ENCODE measurements around the gene DUS1L. TPM values are rescaled to one million over a fixed set of nuclear protein-coding genes. Genes with fewer than 3 reads are reported as not detected.

Gene DUS1L
- total RNA-seq, 1 donor from 2014 or later = 35.6 TPM

DNA sequence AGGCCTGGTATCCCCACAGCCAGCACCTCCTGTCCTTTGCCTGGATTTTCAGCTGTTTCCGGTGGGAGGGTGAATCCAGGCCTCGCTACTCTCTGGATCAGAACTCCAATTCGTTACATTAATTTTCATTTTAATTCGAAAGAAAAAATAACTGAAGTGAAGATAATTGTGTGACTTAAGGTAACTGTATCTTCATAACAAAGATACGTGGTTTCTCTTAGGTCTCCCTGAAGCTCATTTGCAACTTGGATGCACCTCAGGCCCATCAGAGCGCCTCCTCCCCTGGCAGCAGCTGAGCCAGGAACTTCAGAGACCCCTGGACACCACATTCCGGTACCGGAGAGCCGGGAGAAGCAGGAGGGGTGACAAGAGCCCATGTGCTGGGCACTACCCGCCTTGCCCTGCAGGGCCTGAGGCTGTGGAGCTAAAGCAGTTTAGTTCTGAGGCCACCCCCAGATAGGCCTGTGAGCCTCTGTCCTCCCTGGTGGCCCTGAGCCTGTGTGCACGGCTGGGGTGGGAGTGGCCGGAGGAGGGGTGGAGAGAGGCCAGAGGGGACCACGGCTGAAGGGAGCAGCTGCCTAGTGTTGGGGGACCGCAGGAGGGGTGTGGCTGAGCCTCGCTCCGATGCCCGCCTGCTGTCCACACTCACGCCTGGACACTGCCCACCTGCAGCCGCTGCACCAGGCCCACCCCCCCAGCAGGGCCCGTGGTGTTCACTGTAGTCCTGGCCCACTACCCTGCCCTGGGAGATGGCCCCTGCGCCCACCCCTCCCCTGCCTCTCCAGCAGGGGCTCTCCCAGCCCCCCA is 11.4 kb upstream of the DUS1L start:
- DNase-seq (ENCODE audit: low read depth in 2 of 2) = no peak

DNA sequence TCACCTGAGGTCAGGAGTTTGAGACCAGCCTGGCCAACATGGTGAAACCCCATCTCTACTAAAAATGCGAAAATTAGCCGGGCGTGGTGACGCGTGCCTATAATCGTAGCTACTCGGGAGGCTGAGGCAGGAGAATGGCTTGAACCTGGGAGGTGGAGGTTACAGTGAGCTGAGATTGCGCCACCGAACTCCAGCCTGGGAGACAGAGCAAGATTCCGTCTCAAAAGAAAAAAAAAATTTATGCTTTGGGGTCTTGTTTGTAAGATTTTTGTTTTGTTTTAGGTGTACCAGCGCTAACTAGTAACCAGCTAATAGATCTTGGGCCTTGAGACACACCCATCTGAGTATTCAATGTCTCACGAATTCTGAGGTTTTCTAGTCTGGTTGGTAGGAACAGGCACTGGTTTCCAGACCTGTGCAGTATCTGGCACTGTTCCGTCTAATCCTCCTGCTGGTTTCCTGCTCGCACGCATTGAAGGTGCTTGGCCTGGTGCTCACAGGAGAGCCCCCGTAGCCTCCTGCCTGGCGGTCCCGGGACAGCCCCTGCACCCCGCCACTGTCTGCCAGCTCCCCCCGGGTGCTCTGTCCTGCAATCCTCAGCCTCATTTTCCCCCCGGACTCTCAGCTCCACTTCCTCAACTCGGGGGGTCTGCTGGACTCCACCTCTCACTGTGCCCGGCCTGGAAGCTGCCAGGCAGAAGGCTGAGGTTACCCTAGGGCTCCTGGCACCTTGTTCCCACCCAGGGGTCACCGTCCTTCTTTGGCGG is 10.6 kb upstream of the DUS1L start:
- DNase-seq (ENCODE audit: low read depth in 2 of 2) = no peak

DNA sequence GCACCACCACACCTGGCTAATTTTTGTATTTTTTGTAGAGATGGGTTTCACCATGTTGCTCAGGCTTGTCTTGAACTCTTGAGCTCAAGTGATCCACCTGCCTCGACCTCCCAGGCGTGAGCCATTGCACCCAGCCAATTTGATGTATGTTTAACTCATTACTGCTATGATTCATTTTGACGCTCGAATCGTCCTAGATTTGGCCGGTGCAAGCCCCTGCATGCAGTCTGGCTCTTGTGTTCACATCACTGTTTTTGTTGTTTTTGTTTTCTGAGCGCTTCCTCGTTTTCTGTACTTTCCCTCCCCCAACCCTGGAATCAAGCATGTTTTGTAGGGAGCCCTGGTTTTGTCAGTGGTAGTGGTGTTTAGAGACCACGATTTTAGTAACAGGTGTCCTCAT is 7.8 kb upstream of the DUS1L start:
- no peak for DNase-seq (ENCODE audit: low read depth in 2 of 2)

DNA sequence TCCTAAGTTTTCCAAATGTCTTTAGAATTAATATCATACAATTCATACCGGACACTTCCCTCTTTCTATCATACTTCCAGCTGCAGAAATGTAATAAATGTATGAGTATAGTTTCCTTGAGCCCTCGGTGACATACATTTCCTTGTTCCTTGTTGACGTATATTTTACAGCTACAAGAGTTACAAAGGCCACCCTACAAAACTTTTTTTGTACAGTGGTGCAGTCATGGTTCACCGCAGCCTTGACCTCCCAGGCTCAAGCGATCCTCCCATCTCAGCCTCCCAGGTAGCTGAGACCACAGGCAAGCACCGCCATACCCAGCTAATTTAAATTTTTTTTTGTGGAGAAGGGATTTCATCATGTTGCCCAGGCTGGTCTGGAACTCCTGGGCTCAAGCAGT is 7.2 kb upstream of the DUS1L start:
- no peak for DNase-seq (ENCODE audit: low read depth in 2 of 2)

DNA sequence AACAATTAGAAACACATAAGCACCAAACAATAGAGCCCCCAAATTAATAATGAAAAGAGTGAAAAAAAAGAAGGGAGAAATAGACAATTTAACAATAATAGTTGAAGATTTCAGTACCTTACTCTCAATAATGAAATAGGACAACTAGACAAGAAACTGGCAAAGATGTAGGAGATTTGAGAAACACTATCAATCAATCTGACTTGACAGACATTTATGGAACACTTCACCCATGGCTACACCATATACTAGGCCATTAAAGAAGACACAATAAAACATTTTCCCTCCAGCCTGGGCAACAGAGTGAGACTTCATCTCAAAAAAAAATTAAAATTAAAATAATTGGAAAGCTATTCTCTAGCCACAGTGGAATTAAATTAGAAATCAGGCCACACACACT is 5.0 kb upstream of the DUS1L start:
- DNase-seq (ENCODE audit: low read depth in 2 of 2) = no peak

DNA sequence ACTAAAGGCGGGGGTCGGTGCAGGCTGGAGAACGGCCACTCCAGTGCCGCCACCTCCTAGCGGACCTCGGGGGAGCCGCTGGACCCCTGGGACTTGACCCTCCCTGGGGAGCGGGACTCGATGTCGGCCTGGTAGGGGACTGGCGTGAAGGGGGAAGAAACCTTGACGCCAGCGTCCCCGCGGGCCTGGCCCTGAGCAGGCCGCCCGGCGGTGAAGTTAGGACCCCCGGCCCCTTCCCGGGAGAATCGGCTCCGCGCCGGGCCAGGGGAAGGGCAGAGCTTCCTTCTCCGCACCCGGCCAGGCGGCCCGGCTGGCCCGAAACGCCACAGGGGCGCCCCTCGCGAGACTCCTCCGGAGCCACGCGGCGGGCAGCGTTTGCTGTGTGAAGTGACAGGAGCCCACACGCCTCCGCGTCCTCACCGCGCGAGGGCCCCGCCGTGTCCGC is 389 bp downstream of the DUS1L start:
- DNase-seq (ENCODE audit: low read depth in 2 of 2) = peak in 1 of 2 donors; percentile 49

DNA sequence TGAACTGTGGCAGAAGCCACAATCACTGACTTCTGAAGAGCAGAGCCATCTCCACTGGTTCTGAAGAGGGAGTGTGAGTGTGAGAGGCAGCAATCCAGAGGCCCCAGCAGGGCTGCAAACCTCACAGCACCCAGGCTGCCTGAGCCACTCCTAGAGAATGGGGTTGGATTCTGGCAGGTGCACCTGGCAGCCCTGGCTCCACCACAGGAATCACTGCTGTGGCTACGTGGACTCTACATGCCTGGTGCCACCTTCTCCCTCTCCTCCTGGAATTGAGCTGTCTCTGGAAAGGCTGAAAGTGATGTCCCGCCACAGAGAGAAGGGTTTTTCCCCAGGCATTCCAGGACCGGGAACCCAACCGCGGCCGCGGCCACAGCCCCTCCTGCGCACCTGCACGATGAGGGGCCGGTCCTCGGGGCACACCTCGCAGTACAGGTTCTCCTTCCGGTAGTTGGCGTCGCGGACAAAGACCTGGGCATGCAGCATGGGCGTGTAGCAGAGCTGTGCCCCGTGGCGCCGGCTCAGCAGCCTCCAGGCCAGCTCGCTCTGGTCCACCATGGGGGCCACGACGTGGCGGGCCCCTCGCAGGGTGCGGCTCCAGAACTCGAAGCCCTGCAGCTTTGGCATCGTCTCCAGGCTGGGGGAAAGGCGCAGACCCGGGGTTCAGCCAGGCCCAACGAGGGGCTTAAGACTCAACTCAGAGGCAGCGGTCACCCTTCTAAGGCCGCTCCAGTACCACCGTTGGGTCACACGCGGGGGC is 991 bp downstream of the DUS1L start:
- no peak for DNase-seq (ENCODE audit: low read depth in 2 of 2)

DNA sequence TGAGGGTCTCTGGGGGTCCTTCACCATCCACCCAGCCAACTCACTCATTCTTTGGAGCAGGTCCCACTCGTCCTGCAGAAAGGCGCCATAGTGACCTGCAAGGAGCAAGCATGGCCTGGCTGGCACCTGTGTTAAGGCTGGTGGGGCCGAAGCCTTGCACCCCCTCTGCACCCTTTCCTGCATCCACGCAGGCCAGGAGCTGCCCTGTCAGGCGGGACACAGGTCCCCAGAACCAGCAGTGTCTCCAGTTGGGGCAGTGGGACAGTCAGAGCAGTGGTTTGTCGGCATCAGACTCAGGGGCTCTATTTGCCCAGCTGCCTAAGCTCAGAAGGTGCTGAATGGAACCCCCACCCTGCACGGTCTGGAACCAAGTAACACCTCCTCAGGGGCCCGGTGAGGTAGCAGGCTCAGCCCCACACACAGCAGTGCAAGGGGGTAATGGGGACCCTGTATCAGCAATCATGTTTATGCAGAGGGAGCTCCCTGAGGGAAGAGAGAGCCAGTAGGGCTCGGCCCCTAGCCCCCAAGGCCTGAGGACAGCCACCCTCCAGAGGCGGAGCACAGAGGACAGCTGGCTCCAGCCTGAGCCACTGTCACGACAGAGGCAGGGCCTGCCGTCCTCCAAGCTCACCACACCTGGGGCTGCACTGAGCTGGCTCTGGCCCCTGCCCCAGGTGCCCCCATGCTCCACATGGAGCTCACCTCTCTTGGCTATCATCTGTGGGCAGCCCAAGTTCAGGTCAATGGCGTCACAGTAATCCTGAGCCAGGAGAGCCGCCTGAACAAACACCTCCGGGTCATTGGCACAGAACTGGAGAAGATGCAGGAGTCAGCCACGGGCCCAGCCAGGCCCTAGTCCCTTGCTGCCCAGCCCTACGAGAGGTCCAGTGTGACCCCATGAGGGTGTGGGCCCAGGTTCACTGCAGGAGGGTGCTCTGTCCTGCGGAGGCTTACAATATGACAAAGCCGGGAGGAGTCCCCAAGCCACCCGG is 1.9 kb downstream of the DUS1L start:
- no peak for DNase-seq (ENCODE audit: low read depth in 2 of 2)

DNA sequence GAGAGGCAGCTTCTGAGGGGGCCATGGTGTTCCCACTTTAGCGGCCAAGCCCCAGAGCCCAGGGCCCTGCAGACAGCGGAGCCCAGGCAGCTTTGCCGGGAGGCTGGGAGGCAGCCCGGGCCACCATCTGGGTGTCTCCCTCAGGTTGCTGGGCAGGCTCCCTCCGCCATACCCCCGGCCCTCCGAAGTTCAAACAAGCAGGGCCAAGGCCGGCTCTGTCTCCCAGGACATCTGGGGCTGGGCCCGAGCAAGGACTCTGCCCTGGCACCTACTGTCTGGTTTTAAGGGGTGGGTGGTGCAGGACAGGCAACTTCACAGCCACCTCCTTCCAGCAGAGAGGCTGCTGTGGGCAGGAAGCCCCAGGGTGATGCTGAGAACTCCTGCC is 2.6 kb downstream of the DUS1L start:
- no peak for DNase-seq (ENCODE audit: low read depth in 2 of 2)

DNA sequence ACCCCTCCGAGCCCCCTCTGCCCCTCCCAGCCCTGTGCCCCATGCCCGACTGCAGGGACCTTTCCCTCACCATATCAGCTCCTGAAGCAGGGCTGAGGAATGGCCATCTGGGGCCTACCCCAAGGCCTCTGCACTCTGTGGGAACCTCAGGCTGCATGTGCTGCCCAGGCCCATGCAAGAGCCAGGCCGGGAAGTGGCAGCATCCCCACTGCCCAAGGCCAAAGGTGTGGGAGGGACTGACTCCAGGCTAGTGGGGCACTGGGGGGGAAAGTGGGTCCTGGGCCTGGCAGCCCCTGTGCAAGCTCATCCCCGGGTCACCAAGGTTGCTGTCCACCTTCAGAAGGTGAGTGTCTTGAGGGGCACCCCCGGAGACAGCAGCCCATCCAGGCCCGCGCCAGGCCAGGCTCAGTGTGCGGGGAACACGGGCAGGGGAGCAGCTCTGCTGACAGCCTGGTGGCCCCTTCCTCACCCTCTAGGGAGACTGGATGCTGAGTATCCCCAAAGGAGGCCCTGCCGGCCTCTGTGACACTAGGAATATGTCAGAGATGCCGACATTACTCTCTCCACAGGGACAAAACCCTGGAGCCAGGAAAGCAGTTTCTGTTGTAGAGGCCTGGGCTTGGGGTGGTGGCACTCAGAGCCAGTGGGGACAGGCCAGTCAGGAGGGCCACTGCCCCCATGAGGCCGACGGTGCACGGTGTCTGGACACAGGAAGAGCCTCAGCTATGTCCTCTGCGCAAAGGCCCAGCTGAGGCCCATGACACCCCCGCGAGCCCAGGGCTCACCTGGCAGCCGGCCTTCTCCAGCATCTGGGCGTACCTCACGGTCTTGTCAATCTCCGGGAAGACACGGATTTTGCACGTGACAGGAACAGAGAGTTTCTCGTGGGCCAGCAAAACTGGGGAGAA is 3.3 kb downstream of the DUS1L start:
- no peak for DNase-seq (ENCODE audit: low read depth in 2 of 2)

DNA sequence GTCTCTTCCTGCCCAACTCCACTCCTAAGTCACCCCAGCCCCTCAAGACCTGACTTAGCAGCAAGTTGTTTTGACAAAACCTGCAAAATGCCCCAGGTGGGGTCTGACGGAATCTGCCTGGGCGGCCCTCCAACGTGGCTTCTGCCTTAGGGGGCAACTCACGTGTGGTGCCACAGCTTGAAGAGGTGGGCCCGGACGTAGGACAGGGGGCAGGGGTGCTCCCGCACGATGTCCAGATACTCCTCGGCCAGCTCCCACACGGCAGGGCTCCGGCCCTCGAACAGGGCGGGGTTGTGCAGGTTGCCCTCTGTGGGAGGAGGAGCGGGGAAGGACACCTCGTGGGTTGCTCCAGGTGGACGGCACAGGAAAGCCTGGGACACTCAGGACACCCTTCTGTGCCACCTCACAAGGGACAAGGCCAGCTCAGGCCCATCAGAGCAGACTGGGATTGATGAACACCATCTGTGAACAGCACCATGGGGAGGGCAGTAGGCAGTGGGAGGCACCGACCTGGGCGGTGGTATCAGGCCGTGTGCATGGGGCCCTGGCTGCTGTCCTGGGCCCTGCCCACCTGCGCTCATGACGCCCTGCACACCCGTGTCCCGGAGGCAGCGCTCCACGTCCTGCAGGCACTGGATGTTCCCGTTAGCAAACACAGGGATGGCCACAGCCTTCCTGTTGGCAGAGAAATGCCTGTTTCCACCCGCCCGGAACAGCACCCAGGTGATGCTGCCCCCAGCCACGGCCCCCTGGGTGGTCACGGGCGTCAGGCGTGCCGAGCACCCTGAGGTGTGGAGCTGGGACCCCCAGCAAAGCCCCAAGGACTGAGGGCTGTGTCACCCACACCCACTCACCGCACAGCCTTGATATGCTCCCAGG is 4.3 kb downstream of the DUS1L start:
- DNase-seq (ENCODE audit: low read depth in 2 of 2) = no peak

DNA sequence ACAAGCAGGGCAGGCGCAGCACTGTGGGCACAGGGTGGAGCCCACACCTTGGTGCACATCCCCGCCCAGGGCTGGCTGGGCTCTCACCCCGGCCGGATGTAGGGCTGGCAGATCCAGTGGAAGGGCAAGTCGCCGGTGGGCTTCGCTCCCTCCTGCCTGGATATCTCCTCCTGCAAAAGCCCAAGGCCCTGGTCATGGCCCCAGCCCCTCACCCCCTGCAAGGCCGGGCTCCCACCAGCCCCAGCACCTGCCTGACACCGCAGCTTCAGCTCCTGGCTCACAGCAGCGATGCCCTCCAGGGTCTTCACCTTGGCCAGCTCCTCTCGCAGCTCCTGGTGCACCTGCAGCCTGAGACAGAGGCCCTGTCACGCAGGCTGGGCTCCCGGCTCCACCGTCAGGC is 5.0 kb downstream of the DUS1L start:
- DNase-seq (ENCODE audit: low read depth in 2 of 2) = no peak

DNA sequence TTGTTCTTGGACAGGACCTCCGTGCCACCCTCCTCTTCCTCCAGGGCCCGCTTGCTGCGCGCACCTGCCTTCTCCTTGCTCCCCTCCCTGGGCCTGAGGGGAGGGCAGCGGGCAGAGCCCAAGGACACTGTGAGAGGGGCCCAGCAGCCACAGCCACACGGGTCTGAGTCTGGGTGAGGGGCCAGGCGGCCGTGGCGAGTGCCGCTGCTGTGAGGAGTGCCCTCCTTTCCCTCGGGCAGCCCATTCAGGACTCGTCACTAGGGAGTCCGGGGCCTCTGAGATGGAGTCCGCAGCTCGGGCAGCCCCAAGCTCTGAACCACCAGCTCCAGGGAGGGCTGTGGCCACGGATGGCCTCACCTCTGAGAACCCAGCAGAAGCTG is 5.6 kb downstream of the DUS1L start:
- no peak for DNase-seq (ENCODE audit: low read depth in 2 of 2)

DNA sequence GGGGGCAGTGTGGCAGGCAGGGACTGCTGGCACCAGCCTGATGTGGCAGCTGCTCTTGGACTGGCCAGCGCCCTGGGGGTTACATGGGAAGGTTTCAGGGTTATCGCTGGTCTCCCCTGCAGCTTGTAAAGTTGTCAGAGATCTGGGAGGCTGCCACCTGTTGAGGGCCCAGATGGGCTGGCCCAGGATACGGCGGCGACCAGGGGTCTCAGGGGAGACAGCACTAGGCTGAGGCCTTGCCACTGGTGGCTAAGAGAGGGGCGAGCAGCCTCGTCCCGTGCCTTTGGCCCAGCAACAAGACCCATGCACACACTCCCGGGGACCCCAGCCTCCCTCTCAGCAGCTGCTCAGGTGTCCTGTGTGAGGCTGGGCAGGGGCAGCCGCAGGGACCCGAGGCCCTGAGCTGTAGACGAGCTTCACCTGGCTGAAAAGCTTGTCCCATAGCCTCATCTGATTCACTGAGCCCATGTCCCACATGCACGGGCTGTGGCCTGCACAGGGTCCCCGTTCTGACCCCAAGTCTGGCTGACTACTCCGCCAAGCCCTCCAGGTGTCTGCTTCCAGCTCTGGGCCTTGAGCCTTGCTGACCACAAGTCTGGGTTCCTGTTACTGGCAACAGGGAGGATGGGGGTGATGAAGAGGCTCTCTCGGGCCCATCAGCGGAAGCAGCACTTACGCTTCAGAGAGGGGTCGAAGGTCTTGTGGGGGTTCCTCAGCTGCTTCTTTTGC is 6.2 kb downstream of the DUS1L start:
- no peak for DNase-seq (ENCODE audit: low read depth in 2 of 2)

DNA sequence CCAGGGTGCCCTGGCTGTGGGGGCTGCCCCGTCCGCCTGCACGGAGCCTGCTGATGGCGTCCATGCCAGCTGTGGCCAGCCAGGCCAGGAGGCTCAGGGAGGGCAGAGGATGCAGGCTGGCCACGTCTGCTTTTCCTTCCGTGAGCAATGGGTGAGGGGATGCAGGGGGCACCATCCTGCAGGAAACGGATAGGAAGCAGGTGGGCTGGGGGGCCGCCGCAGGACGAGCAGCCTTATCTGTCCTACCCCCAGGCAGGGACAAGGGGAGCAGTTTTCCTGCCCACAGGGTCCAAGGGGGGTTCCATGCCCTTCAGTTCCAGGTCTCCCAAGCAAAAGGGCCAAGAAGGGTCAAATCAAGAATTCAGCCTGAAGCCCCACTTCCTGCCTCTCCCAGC is 6.8 kb downstream of the DUS1L start:
- DNase-seq (ENCODE audit: low read depth in 2 of 2) = no peak

DNA sequence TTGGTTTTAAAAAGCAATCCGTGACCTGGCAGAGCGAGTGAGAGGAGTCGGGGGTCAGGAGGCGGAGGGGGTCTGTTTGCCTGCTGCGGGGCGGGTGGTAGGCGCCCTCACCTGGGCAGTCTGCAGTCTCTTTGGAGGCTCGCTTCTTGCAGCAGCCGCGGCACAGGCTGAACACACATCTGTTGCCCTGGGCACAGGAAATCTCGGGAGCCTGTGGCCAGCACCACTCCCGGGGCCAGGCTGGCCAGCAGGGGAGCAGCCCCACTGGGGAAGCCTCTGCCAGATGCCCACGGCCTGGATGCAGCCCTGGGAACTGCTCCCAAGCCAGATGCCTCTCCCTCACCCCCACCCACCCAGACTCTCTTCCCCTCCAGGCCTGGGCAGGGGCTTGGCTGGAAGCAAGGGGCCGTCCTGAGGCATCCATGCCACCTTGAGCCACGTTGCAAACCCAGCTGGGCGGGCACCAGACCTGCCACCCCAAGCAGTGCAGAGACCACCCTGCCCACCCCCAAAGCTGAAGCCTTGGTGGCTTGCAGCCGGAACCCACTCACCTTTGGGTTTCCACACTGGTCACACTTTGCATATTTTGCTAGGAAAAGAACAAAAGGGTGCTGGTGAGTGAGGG is 7.3 kb downstream of the DUS1L start:
- DNase-seq (ENCODE audit: low read depth in 2 of 2) = no peak

DNA sequence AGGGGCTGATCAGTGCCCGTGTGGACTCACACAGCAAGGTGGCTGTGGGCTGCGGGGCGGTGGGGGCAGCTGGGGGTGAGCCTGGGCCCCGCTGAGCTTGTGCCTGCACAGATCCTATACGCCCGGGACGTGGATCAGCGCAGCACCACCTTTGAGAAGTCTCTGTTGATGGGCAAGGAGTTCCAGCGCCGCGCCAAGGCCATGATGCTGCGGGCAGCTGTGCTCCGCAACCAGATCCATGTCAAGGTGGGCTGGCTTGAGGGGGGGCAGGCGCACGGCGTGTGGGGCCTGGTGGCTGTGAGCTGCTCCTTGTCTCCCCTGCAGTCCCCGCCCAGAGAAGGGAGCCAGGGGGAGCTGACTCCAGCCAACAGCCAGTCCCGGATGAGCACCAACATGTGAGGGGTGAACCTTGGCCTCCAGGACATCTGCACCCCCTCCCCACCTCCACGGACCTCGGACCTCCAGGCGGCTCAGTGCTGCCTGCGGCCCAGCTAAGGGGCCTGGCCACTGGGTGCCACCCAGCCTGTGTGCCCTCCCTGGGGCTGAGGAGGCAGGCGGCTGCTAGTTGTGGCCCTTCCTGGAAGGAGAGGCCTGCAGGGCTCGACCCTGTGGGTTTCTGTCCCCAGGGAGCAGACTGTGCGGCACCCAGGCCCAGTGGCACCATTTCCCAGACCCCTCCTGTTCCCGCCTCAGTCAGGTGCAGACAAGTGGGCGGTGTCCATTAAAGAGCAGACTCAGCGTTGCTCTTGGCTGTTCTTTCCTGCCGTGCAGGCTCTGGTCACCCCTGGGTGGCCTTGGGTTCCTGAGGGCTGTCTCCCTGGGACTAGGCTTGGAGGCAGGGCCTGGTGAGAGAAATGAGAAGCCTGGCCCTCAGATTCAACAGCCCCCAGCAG is 8.6 kb downstream of the DUS1L start:
- no peak for DNase-seq (ENCODE audit: low read depth in 2 of 2)

Measured in dermis microvascular lymphatic vessel endothelial cell (primary cell).